HG03135 (cell line): ENCODE data around the gene RRP15.

Experiments
- ATAC-seq: cut with Tn5 transposase; IDR thresholded peaks from one replicate; pipeline ENCODE4 v1.9.1; 2021; ENCODE audit warnings: mild to moderate bottlenecking, moderate library complexity; ENCODE audit not compliant: unreplicated experiment

The RRP15 gene

GRCh38 chr1:218332416-218332815 lies 47.3 kb downstream of the RRP15 start:
- ATAC-seq = no peak

- ATAC-seq = no peak
Measured at GRCh38 chr1:218336328-218336727, 51.2 kb downstream of the RRP15 start.

- peak; percentile 52 for ATAC-seq
Measured at GRCh38 chr1:218339267-218339831, 54.3 kb downstream of the RRP15 start.

- no peak for ATAC-seq
Measured at GRCh38 chr1:218341325-218341724, 56.2 kb downstream of the RRP15 start.

GRCh38 chr1:218342091-218342490 lies 57.0 kb downstream of the RRP15 start:
- no peak for ATAC-seq

- ATAC-seq = peak; percentile 47
Measured at GRCh38 chr1:218344814-218345672, 60.0 kb downstream of the RRP15 start, which contains the start of gene TGFB2. Gene TGFB2, plus strand, starts transcription at chr1:218345336. Its CDS starts 1,366 bp downstream, at chr1:218346702.

GRCh38 chr1:218345673-218346390 lies 60.7 kb downstream of the RRP15 start:
- ATAC-seq = peak; percentile 57

GRCh38 chr1:218346391-218347204 lies 61.5 kb downstream of the RRP15 start:
- no peak for ATAC-seq

GRCh38 chr1:218347336-218347722 lies 62.2 kb downstream of the RRP15 start:
- no peak for ATAC-seq

GRCh38 chr1:218347723-218348627 lies 62.9 kb downstream of the RRP15 start:
- ATAC-seq = no peak

- no peak for ATAC-seq
Measured at GRCh38 chr1:218348628-218349071, 63.6 kb downstream of the RRP15 start.

GRCh38 chr1:218349348-218350034 lies 64.4 kb downstream of the RRP15 start:
- no peak for ATAC-seq

GRCh38 chr1:218350035-218350525 lies 65.0 kb downstream of the RRP15 start:
- no peak for ATAC-seq

- ATAC-seq = no peak
Measured at GRCh38 chr1:218350801-218351266, 65.7 kb downstream of the RRP15 start.

GRCh38 chr1:218351391-218352074 lies 66.4 kb downstream of the RRP15 start:
- ATAC-seq = peak; percentile 65

- no peak for ATAC-seq
Measured at GRCh38 chr1:218352075-218352438, 67.0 kb downstream of the RRP15 start.

- no peak for ATAC-seq
Measured at GRCh38 chr1:218353656-218354055, 68.6 kb downstream of the RRP15 start.

GRCh38 chr1:218355278-218355677 lies 70.2 kb downstream of the RRP15 start:
- ATAC-seq = no peak
